ENCODE measurements around the gene CTSF. TPM values are rescaled to one million over a fixed set of nuclear protein-coding genes. Genes with fewer than 3 reads are reported as not detected.

CTSF gene
- total RNA-seq, 1 donor from 2014 or later = 1.6 TPM

DNA sequence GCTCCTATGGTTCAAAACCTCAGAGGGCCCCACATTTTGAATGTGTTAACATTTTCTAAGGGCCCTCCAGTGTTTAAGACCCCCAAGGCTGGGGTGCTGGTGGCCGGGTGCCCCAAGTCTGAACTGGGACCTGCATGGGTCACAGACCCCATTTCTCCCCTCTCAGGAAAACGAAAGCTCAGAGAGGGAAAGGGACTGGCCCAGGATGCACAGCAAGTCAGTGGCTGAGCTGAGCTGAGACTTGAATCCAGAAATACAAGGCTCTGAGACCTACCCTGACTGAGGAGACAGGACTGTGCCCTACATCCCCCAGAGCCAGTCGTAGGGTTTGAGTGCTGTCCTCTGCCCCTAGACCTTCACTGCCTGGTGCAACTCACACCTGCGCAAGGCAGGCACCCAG is 17.5 kb downstream of the CTSF start:
- no peak for DNase-seq (ENCODE audit: low read depth)
- no peak for FAIRE-seq
- Histone ChIP-seq H3K4me3 (ENCODE audit: low read depth, low read length) (no peak overlapping the region), H3K36me3 (ENCODE audit: control insufficient read depth, insufficient read depth, low read length) (no peaks in the 10 kb centered on the region), H3K27me3 (ENCODE audit: control insufficient read depth, insufficient read depth, low read length) (peaks cover 5% of the 10 kb centered on the region)
- no peak for TF ChIP-seq CTCF (IDR thresholded peaks at IDR 0.05; ENCODE audit: insufficient read depth, low read length, severe bottlenecking)

GRCh38 chr11:66549696-66550095 is 18.7 kb downstream of the CTSF start:
- FAIRE-seq (no peak), DNase-seq (ENCODE audit: low read depth) (no peak)
- Histone ChIP-seq H3K27me3 (ENCODE audit: control insufficient read depth, insufficient read depth, low read length) (peaks cover 5% of the 10 kb centered on the region), H3K36me3 (ENCODE audit: control insufficient read depth, insufficient read depth, low read length) (no peaks in the 10 kb centered on the region), H3K4me3 (ENCODE audit: low read depth, low read length) (no peak overlapping the region)
- TF ChIP-seq CTCF (IDR thresholded peaks at IDR 0.05; ENCODE audit: insufficient read depth, low read length, severe bottlenecking) = no peak

GRCh38 chr11:66548774-66549630 is 19.4 kb downstream of the CTSF start:
- H3K27me3 ChIP-seq (ENCODE audit: control insufficient read depth, insufficient read depth, low read length) = peaks cover 5% of the 10 kb centered on the region
- TF ChIP-seq CTCF (IDR thresholded peaks at IDR 0.05; ENCODE audit: insufficient read depth, low read length, severe bottlenecking) = no peak
- H3K36me3 ChIP-seq (ENCODE audit: control insufficient read depth, insufficient read depth, low read length) = no peaks in the 10 kb centered on the region
- H3K4me3 ChIP-seq (ENCODE audit: low read depth, low read length) = no peak overlapping the region
- FAIRE-seq (no peak), DNase-seq (ENCODE audit: low read depth) (no peak)

DNA sequence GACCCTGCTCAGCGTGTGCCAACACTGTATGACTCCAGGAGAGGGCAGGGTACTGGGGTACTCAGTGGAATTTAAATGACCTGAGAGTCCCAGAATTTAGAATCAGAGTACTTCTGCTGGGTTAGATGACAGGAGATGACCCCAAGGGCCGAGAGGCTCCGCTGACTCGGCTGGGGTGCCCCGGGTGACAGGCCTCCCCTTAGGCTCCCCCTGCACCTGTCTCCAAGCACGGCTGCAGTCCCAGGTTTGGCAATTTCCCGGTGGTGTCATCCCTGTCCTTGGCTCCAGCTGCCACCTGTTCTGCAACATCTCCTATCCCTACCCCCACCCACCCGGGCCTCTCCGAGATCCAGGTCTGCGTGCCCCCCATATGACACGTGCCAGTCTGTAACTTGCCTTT is 20.4 kb downstream of the CTSF start:
- TF ChIP-seq CTCF (IDR thresholded peaks at IDR 0.05; ENCODE audit: insufficient read depth, low read length, severe bottlenecking) = no peak
- DNase-seq (ENCODE audit: low read depth) (no peak), FAIRE-seq (no peak)
- Histone ChIP-seq H3K36me3 (ENCODE audit: control insufficient read depth, insufficient read depth, low read length) (peaks cover 2% of the 10 kb centered on the region), H3K4me3 (ENCODE audit: low read depth, low read length) (no peak overlapping the region), H3K27me3 (ENCODE audit: control insufficient read depth, insufficient read depth, low read length) (peaks cover 5% of the 10 kb centered on the region)

DNA sequence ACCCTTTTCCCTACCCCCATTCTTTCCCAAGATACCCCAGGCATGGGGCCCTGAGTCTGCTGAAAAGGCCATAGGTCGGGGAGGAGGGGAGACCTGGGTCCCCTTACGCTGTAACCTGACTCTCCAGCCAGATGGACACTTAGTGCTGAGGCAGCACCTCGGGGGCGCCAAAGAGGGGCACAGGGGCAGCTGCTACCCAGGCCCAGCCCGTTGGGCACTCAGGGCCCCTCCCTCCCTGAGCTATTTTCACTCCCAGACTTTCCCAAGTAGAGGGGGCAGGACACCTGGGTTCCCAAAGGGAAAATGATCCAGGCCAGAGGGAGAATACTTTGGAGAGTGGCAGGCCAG is 20.8 kb downstream of the CTSF start:
- H3K4me3 ChIP-seq (ENCODE audit: low read depth, low read length) = no peak overlapping the region
- DNase-seq (ENCODE audit: low read depth) = no peak
- TF ChIP-seq CTCF (IDR thresholded peaks at IDR 0.05; ENCODE audit: insufficient read depth, low read length, severe bottlenecking) = no peak
- peaks cover 5% of the 10 kb centered on the region for H3K27me3 ChIP-seq (ENCODE audit: control insufficient read depth, insufficient read depth, low read length)
- peaks cover 6% of the 10 kb centered on the region for H3K36me3 ChIP-seq (ENCODE audit: control insufficient read depth, insufficient read depth, low read length)
- FAIRE-seq = no peak
